Neuronal stem cell (in vitro differentiated cells): ENCODE measurements around the gene CFAP43.

Experiments used
- DNase-seq: peaks from one replicate; pipeline ENCODE4 v3.0.0-alpha.2; 2013; ENCODE audit warnings: low spot score
- H2AFZ ChIP-seq: one replicate; pipeline ENCODE4 v1.6.1; 2013; ENCODE audit warnings: mild to moderate bottlenecking, low read length, inconsistent platforms
- H2AK5ac ChIP-seq: 2 replicates; pipeline ENCODE4 v1.6.1; 2013; ENCODE audit warnings: low read depth, mild to moderate bottlenecking, inconsistent platforms, low read length, moderate library complexity, mixed read lengths
- H2BK120ac ChIP-seq: 2 replicates; pipeline ENCODE4 v1.6.1; 2013; ENCODE audit warnings: low read depth, mild to moderate bottlenecking, inconsistent platforms, low read length, moderate library complexity, mixed read lengths
- H2BK12ac ChIP-seq: one replicate; pipeline ENCODE4 v1.6.1; 2013; ENCODE audit warnings: low read length, inconsistent platforms
- H2BK15ac ChIP-seq: 2 replicates; pipeline ENCODE4 v1.6.1; 2013; ENCODE audit warnings: mild to moderate bottlenecking, low read length, inconsistent platforms, mixed read lengths
- H2BK5ac ChIP-seq: one replicate; pipeline ENCODE4 v1.6.1; 2013; ENCODE audit warnings: inconsistent platforms, mild to moderate bottlenecking, low read length, moderate library complexity
- H3K14ac ChIP-seq: one replicate; pipeline ENCODE4 v1.6.1; 2013; ENCODE audit warnings: low read length, inconsistent platforms
- H3K18ac ChIP-seq: 2 replicates; pipeline ENCODE4 v1.6.1; 2013; ENCODE audit warnings: low read length, inconsistent platforms
- H3K23ac ChIP-seq: 2 replicates; pipeline ENCODE4 v1.6.1; 2013; ENCODE audit warnings: low read depth, mild to moderate bottlenecking, mixed read lengths, low read length, inconsistent platforms; ENCODE audit not compliant: poor library complexity
- H3K27ac ChIP-seq: replicated peaks from 3 replicates; pipeline ENCODE4 v1.5.1; 2013; ENCODE audit warnings: low read length, inconsistent platforms
- H3K27me3 ChIP-seq, 3 experiments: 2 replicates each; pipeline ENCODE4 v1.6.1; 2013; ENCODE audit warnings: low read length in 3 of 3, mild to moderate bottlenecking in 2 of 3, inconsistent platforms in 1 of 3, low read depth in 1 of 3, mixed read lengths in 1 of 3, moderate library complexity in 1 of 3; ENCODE audit not compliant: control insufficient read depth in 3 of 3, insufficient read depth in 3 of 3
- H3K36me3 ChIP-seq, 2 donors: replicated peaks in 1 of 2; 2 replicates each; pipeline ENCODE4 v1.6.1; 2013; ENCODE audit warnings: low read length in 2 of 2; ENCODE audit not compliant: control insufficient read depth in 2 of 2, insufficient read depth in 2 of 2
- H3K4ac ChIP-seq: 2 replicates; pipeline ENCODE4 v1.6.1; 2013; ENCODE audit warnings: inconsistent platforms, mild to moderate bottlenecking, low read length, moderate library complexity
- H3K4me1 ChIP-seq, 2 donors: 1 replicate in 1 of 2; 2 replicates in 1 of 2; pipeline ENCODE4 v1.6.1; 2013; ENCODE audit warnings: low read length in 2 of 2, low read depth in 1 of 2; ENCODE audit not compliant: control insufficient read depth in 2 of 2, insufficient read depth in 1 of 2
- H3K4me2 ChIP-seq: one replicate; pipeline ENCODE4 v1.6.1; 2013; ENCODE audit warnings: mild to moderate bottlenecking, low read length, inconsistent platforms; ENCODE audit not compliant: insufficient read depth, poor library complexity, severe bottlenecking
- H3K4me3 ChIP-seq, 2 donors: 2 replicates each; pipeline ENCODE4 v1.5.1; 2013; ENCODE audit warnings: low read length in 2 of 2, mild to moderate bottlenecking in 2 of 2, inconsistent platforms in 1 of 2, moderate library complexity in 1 of 2
- H3K79me1 ChIP-seq: one replicate; pipeline ENCODE4 v1.6.1; 2013; ENCODE audit warnings: low read depth, mild to moderate bottlenecking, inconsistent platforms, low read length, moderate library complexity
- H3K9ac ChIP-seq: one replicate; pipeline ENCODE4 v1.6.1; 2013; ENCODE audit warnings: mild to moderate bottlenecking, low read depth, low read length, inconsistent platforms; ENCODE audit not compliant: poor library complexity
- H3K9me3 ChIP-seq, 2 donors: replicated peaks in 1 of 2; 2 replicates each; pipeline versions ENCODE3 to v1.6.1; 2013; ENCODE audit warnings: low read length in 2 of 2, mild to moderate bottlenecking in 2 of 2, inconsistent platforms in 1 of 2, low read depth in 1 of 2, mixed read lengths in 1 of 2, moderate library complexity in 1 of 2; ENCODE audit not compliant: control insufficient read depth in 2 of 2, insufficient read depth in 1 of 2
- H4K8ac ChIP-seq: one replicate; pipeline ENCODE4 v1.6.1; 2013; ENCODE audit warnings: low read depth, mild to moderate bottlenecking, inconsistent platforms, low read length, moderate library complexity
- H4K91ac ChIP-seq: one replicate; pipeline ENCODE4 v1.6.1; 2013; ENCODE audit warnings: low read length, low read depth, mild to moderate bottlenecking, inconsistent platforms; ENCODE audit not compliant: poor library complexity
- WGBS, 2 donors: extraction: QIAGEN DNeasy Blood & Tissue Kit; methylation state at CpG; one replicate each; pipeline ENCODE4 v1.1.7; 2013; ENCODE audit warnings: missing lambda C conversion rate in 2 of 2, mixed read lengths in 1 of 2; ENCODE audit not compliant: insufficient read length in 2 of 2, insufficient replicate concordance in 1 of 2; ENCODE audit errors: extremely low coverage in 2 of 2; 5-methylcytosine and 5-hydroxymethylcytosine counted together

Gene CFAP43

DNA sequence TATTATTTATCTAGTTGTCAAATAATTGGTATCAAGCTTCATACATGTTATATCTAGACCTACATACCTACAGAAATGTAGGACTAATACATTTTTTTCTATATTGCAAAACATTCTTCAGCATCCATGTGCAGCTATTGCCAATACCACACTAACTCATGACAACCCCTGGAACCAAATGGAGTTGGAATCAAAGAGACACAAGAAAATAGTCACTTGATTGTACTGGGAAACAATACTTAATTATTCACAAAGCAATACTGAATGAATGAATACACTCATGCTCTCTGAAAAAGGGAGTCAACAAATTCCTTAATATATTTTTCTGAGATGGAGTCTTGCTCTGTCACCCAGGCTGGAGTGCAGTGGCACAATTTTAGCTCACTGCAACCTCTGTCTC is 10.4 kb upstream of the CFAP43 start:
- DNase-seq, result no peak
- no peak overlapping the region for H3K14ac ChIP-seq
- no peak overlapping the region for H3K4me3 ChIP-seq
- H3K79me1 ChIP-seq, result no peaks in the 10 kb centered on the region
- H4K8ac ChIP-seq, result no peak overlapping the region
- H2AK5ac ChIP-seq, result no peak overlapping the region
- H3K4ac ChIP-seq, result no peak overlapping the region
- no peak overlapping the region for H2AFZ ChIP-seq
- no peak overlapping the region for H2BK120ac ChIP-seq
- H3K18ac ChIP-seq, result no peak overlapping the region
- no peak overlapping the region for H3K9ac ChIP-seq
- no peak overlapping the region for H3K23ac ChIP-seq
- H2BK15ac ChIP-seq, result no peak overlapping the region
- H3K4me1 ChIP-seq, result no peaks in the 10 kb centered on the region
- H3K9me3 ChIP-seq, result peaks cover 3 to 9% of the 10 kb centered on the region in 2 donors
- no peak overlapping the region for H3K4me2 ChIP-seq
- H3K27ac ChIP-seq, result no peak overlapping the region
- no peak overlapping the region for H2BK12ac ChIP-seq
- peaks cover 0 to 44% (median 0%) of the 10 kb centered on the region in 3 experiments for H3K27me3 ChIP-seq
- no peak overlapping the region for H4K91ac ChIP-seq
- no peaks in the 10 kb centered on the region for H3K36me3 ChIP-seq
- no peak overlapping the region for H2BK5ac ChIP-seq

DNA sequence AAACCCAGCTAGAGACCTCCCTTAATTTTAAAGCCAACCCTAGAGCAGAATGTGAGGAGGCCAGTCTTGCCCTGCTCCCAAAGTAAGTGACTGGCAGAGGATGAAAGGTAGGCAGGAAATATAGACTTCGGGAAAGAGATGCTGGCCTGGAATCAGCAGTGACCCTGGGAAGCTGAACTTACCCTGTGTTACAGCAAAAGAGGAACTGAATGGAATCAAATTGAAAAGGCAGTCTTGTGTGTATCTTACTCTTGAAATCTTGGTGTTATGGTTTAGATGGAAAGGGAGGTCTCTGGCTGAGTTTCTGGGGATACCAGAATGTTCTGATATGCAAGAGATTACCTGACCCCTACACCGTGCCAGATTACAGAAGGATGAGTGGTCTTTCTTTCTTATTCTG is 7.9 kb upstream of the CFAP43 start:
- Histone ChIP-seq H3K4ac (no peak overlapping the region), H3K23ac (no peak overlapping the region), H3K27me3 (peaks cover 0 to 44% (median 0%) of the 10 kb centered on the region in 3 experiments), H3K4me2 (no peak overlapping the region), H4K8ac (no peak overlapping the region), H4K91ac (no peak overlapping the region), H2AK5ac (no peak overlapping the region), H2BK12ac (no peak overlapping the region), H3K9me3 (peaks cover 0 to under 1% of the 10 kb centered on the region in 2 donors), H2BK120ac (no peak overlapping the region), H3K79me1 (no peaks in the 10 kb centered on the region), H3K4me1 (no peaks in the 10 kb centered on the region), H2AFZ (no peak overlapping the region), H2BK5ac (no peak overlapping the region), H3K4me3 (no peak overlapping the region), H2BK15ac (no peak overlapping the region), H3K14ac (no peak overlapping the region), H3K9ac (no peak overlapping the region), H3K18ac (no peak overlapping the region), H3K36me3 (no peaks in the 10 kb centered on the region), H3K27ac (no peak overlapping the region)
- WGBS, 2 donors, result no CpG with 5 or more reads among the region's 2 CpGs
- DNase-seq, result no peak

DNA sequence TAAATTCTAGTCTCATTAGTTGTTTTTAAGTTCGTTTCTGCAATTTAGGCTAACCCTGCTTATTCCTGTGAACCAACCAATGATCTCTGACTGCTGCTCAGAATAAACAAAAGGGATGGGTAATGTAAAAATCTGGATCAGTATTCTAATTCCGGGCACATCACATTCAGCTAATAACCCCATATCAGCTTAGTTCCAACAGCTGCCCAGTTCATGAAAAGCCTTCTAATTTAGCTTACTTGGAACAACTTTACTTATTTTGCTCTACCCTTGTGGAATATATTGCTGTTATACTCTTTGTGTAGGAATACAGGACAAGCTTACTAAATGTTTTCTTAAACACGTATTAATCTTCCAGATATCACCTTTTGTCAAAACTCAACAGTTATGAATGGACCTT is 3.6 kb upstream of the CFAP43 start:
- peaks cover 0 to 30% (median 0%) of the 10 kb centered on the region in 3 experiments for H3K27me3 ChIP-seq
- H3K4me1 ChIP-seq, result peaks cover 0 to 1% of the 10 kb centered on the region in 2 donors
- H2AFZ ChIP-seq, result no peak overlapping the region
- H3K14ac ChIP-seq, result no peak overlapping the region
- no peak overlapping the region for H3K27ac ChIP-seq
- no peak for DNase-seq
- WGBS, 2 donors, result no CpG with 5 or more reads among the region's 3 CpGs
- H3K4me3 ChIP-seq, result no peak overlapping the region
- no peak overlapping the region for H2AK5ac ChIP-seq
- no peak overlapping the region for H3K4me2 ChIP-seq
- no peak overlapping the region for H2BK5ac ChIP-seq
- H3K36me3 ChIP-seq, result no peaks in the 10 kb centered on the region
- no peak overlapping the region for H4K8ac ChIP-seq
- H2BK15ac ChIP-seq, result no peak overlapping the region
- H4K91ac ChIP-seq, result no peak overlapping the region
- no peak overlapping the region for H2BK120ac ChIP-seq
- no peak overlapping the region for H3K23ac ChIP-seq
- no peak overlapping the region for H3K18ac ChIP-seq
- H3K9ac ChIP-seq, result no peak overlapping the region
- no peak overlapping the region for H2BK12ac ChIP-seq
- H3K9me3 ChIP-seq, result peaks cover 0 to 6% of the 10 kb centered on the region in 2 donors
- H3K79me1 ChIP-seq, result no peaks in the 10 kb centered on the region
- H3K4ac ChIP-seq, result no peak overlapping the region

- no peak overlapping the region for H3K4me3 ChIP-seq
- no peak overlapping the region for H3K4ac ChIP-seq
- peaks cover 0 to 22% (median 0%) of the 10 kb centered on the region in 3 experiments for H3K27me3 ChIP-seq
- H3K4me1 ChIP-seq, result peaks cover 0 to 1% of the 10 kb centered on the region in 2 donors
- H3K9me3 ChIP-seq, result peaks cover 0 to 6% of the 10 kb centered on the region in 2 donors
- H4K91ac ChIP-seq, result no peak overlapping the region
- DNase-seq, result no peak
- H3K9ac ChIP-seq, result no peak overlapping the region
- no peak overlapping the region for H3K4me2 ChIP-seq
- no peaks in the 10 kb centered on the region for H3K79me1 ChIP-seq
- H3K18ac ChIP-seq, result no peak overlapping the region
- no peak overlapping the region for H2AK5ac ChIP-seq
- no peak overlapping the region for H3K23ac ChIP-seq
- no peak overlapping the region for H2AFZ ChIP-seq
- H3K36me3 ChIP-seq, result no peaks in the 10 kb centered on the region
- no peak overlapping the region for H2BK5ac ChIP-seq
- no peak overlapping the region for H3K27ac ChIP-seq
- WGBS, 2 donors, result no CpG with 5 or more reads among the region's 1 CpG
- no peak overlapping the region for H4K8ac ChIP-seq
- H3K14ac ChIP-seq, result no peak overlapping the region
- H2BK15ac ChIP-seq, result no peak overlapping the region
- H2BK12ac ChIP-seq, result no peak overlapping the region
- no peak overlapping the region for H2BK120ac ChIP-seq
These were observed 2.8 kb upstream of the CFAP43 start for GRCh38 chr10:104234934-104235333.
